Measurements from ENCODE around the gene POLR1H.

POLR1H gene

GRCh38 chr6:30087876-30088275 is 26.8 kb downstream of the POLR1H start:
- Histone ChIP-seq H3K27me3 (ENCODE audit: control insufficient read depth, insufficient read depth, low read length) (no peaks in the 10 kb centered on the region), H3K4me1 (ENCODE audit: control insufficient read depth, insufficient read depth, low read length) (no peaks in the 10 kb centered on the region), H3K4me3 (ENCODE audit: low read length) (no peak overlapping the region), H3K36me3 (ENCODE audit: control insufficient read depth, insufficient read depth, low read length) (no peaks in the 10 kb centered on the region), H3K27ac (ENCODE audit: low read depth, low read length) (no peak overlapping the region), H3K9ac (ENCODE audit: low read length) (no peak overlapping the region)

DNA sequence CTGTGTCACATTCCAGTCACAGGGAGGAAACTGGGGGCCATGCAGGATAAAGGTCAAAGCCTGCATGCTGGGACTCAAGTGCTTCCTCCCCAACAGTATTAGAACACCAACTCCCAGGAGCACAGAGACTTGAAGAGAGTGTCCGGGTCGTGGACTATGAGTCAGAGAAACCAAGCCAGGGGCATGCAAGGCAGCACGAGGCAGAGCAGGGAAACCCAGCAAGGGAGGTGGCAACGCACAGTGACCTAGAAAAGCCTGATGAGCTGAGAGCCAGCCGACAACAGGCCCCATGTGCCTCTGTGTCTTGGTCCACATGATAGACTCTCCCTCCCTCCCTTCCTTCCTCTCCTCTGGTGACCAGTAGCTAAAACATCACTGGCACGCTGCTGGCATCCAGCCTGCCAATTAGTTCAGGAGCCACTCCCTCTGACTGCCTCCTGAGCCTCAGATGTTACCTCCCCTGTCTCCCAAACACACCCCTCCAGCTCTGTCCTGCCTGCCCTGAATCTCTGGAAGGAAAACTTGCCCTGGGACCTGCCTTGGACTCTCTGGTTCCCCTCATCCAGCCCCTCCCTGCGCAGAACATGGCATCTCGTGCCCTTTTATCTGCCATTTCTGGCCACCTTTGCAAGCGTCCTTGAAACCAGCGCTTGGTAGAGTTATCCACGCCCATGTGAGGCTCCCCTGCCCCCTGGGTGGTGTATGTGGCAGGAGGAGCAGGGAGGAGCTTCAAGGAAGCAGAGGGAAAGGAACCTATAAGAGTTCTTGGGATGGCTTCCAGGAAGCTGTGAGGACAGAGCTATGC is 30.7 kb downstream of the POLR1H start:
- Histone ChIP-seq H3K36me3 (ENCODE audit: control insufficient read depth, insufficient read depth, low read length) (no peaks in the 10 kb centered on the region), H3K4me3 (ENCODE audit: low read length) (no peak overlapping the region), H3K27me3 (ENCODE audit: control insufficient read depth, insufficient read depth, low read length) (peaks cover 2% of the 10 kb centered on the region), H3K27ac (ENCODE audit: low read depth, low read length) (no peak overlapping the region), H3K9ac (ENCODE audit: low read length) (no peak overlapping the region), H3K4me1 (ENCODE audit: control insufficient read depth, insufficient read depth, low read length) (no peaks in the 10 kb centered on the region)

GRCh38 chr6:30092852-30093543 is 31.9 kb downstream of the POLR1H start:
- Histone ChIP-seq H3K27me3 (ENCODE audit: control insufficient read depth, insufficient read depth, low read length) (peaks cover 2% of the 10 kb centered on the region), H3K36me3 (ENCODE audit: control insufficient read depth, insufficient read depth, low read length) (no peaks in the 10 kb centered on the region), H3K4me1 (ENCODE audit: control insufficient read depth, insufficient read depth, low read length) (no peaks in the 10 kb centered on the region), H3K4me3 (ENCODE audit: low read length) (no peak overlapping the region), H3K9ac (ENCODE audit: low read length) (no peak overlapping the region), H3K27ac (ENCODE audit: low read depth, low read length) (no peak overlapping the region)

DNA sequence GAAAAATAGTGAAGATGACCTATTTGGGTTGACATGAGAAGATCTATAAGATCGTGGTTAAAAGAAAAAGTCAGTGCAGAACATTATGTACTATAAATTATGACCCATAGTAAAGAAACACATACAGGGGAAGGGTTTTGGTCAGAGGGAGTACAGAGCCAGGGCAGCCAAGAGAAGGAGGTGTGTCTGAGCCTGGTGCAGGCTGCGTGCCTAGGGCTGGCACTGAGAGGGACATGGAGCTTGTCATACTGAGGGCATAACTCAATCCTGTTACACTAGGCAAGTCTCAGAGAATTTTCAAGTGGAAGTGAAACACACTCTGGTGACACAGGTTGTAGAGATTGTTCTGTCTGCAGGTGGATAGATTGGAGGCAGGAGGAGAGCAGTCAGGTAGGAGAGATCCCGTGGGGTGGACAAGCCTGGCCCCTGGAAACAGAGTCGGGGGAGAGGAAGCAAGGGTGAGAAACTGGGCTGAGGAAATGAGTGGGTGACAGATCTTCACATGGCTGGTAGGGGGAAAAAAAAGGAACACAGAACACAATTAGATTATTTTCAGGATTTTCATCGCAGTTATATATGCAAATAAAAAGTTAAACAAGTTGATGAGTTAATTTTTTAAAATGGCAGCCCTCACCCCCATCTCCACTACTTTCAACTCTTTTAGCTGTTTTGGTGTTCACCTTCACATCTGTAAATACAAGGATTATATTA is 33.0 kb downstream of the POLR1H start:
- H3K9ac ChIP-seq (ENCODE audit: low read length): no peak overlapping the region
- no peak overlapping the region for H3K4me3 ChIP-seq (ENCODE audit: low read length)
- H3K27me3 ChIP-seq (ENCODE audit: control insufficient read depth, insufficient read depth, low read length): peaks cover 2% of the 10 kb centered on the region
- H3K36me3 ChIP-seq (ENCODE audit: control insufficient read depth, insufficient read depth, low read length): no peaks in the 10 kb centered on the region
- no peaks in the 10 kb centered on the region for H3K4me1 ChIP-seq (ENCODE audit: control insufficient read depth, insufficient read depth, low read length)
- H3K27ac ChIP-seq (ENCODE audit: low read depth, low read length): no peak overlapping the region

- no peak overlapping the region for H3K9ac ChIP-seq (ENCODE audit: low read length)
- H3K27me3 ChIP-seq (ENCODE audit: control insufficient read depth, insufficient read depth, low read length): peaks cover 11% of the 10 kb centered on the region
Observed at GRCh38 chr6:30096829-30097228, 35.8 kb downstream of the POLR1H start.

GRCh38 chr6:30097902-30098768 is 37.1 kb downstream of the POLR1H start:
- Histone ChIP-seq H3K9ac (ENCODE audit: low read length) (no peak overlapping the region), H3K27me3 (ENCODE audit: control insufficient read depth, insufficient read depth, low read length) (peaks cover 11% of the 10 kb centered on the region)

More at GRCh38 chr6:30096829-30097228, 35.8 kb downstream of the POLR1H start:
- Histone ChIP-seq H3K4me1 (ENCODE audit: control insufficient read depth, insufficient read depth, low read length) (peaks cover 7% of the 10 kb centered on the region), H3K36me3 (ENCODE audit: control insufficient read depth, insufficient read depth, low read length) (no peaks in the 10 kb centered on the region), H3K27ac (ENCODE audit: low read depth, low read length) (no peak overlapping the region), H3K4me3 (ENCODE audit: low read length) (no peak overlapping the region)

DNA sequence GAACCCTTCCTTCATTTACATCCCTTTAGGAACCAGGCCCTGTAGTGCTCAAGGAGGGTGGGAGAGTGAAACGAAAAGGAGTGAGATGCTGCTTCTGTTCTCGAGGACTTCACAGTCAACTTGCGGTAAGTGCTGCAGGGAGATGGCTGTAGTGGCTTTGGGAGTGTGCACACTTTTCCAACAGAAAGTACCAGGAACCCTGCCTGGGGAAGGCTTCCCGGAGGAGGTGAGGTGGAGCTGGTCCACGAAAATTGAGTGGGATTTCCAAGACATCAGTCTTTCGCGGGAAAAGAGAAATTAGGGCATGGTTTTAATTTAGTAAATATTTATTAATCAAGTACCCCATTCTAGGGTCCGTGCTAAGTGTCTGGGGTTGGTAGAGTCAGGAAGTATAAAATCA is 39.1 kb downstream of the POLR1H start:
- peaks cover 7% of the 10 kb centered on the region for H3K4me1 ChIP-seq (ENCODE audit: control insufficient read depth, insufficient read depth, low read length)
- no peaks in the 10 kb centered on the region for H3K36me3 ChIP-seq (ENCODE audit: control insufficient read depth, insufficient read depth, low read length)
- H3K27me3 ChIP-seq (ENCODE audit: control insufficient read depth, insufficient read depth, low read length): peaks cover 9% of the 10 kb centered on the region
- no peak overlapping the region for H3K27ac ChIP-seq (ENCODE audit: low read depth, low read length)
- H3K9ac ChIP-seq (ENCODE audit: low read length): no peak overlapping the region
- no peak overlapping the region for H3K4me3 ChIP-seq (ENCODE audit: low read length)

More at GRCh38 chr6:30097902-30098768, 37.1 kb downstream of the POLR1H start:
- H3K4me1 ChIP-seq (ENCODE audit: control insufficient read depth, insufficient read depth, low read length): peaks cover 7% of the 10 kb centered on the region
- no peak overlapping the region for H3K27ac ChIP-seq (ENCODE audit: low read depth, low read length)
- H3K4me3 ChIP-seq (ENCODE audit: low read length): no peak overlapping the region
- no peaks in the 10 kb centered on the region for H3K36me3 ChIP-seq (ENCODE audit: control insufficient read depth, insufficient read depth, low read length)

DNA sequence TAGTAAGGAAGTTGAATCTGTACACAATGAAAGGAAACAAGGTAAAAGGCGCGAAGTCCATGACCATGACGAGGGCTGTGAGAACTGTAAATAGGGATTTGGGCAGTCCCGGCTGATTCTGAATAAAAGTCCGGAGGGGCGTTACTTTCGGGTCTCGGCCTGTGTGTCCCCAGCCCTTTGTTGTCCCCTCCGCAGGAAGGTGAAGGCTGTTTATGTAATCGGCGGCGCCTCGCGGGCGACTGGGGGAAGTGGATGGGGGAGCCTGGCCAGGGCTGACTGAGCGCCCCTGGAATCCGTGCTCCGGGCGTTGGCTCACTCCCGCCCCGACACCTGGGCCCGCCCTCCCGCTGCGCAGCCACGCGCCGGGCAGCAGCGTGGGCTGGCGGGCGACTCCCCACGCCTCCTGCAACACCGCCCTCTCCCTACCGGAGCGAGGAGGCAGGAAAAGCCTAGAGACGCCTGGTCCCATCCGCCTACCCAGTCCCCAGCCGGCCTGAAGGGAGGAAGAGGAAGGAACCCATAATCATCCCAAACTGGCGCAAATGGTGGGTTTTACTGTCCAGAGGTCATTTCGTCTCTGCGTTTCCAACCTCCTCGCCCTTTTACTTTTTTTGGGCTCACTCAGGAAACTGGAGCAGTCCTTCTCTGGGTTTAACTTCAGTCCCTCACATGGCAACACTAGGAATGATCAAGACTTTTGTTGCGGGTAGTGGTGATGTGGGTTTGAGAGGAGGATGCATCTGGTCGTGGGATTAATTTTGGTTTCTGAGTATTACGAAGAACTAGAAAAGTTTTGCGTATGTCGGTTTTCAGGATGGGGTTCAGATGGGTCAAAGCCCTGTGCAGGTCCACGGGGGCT is 39.7 kb downstream of the POLR1H start:
- H3K27ac ChIP-seq (ENCODE audit: low read depth, low read length): no peak overlapping the region
- peak overlapping the region; percentile 65 for H3K4me3 ChIP-seq (ENCODE audit: low read length)
- H3K4me1 ChIP-seq (ENCODE audit: control insufficient read depth, insufficient read depth, low read length): peaks cover 7% of the 10 kb centered on the region
- H3K36me3 ChIP-seq (ENCODE audit: control insufficient read depth, insufficient read depth, low read length): no peaks in the 10 kb centered on the region
- peak overlapping the region; percentile 6 for H3K9ac ChIP-seq (ENCODE audit: low read length)
- H3K27me3 ChIP-seq (ENCODE audit: control insufficient read depth, insufficient read depth, low read length): peaks cover 9% of the 10 kb centered on the region

- Histone ChIP-seq H3K27ac (ENCODE audit: low read depth, low read length) (peak overlapping the region; percentile 37), H3K36me3 (ENCODE audit: control insufficient read depth, insufficient read depth, low read length) (no peaks in the 10 kb centered on the region), H3K9ac (ENCODE audit: low read length) (peak overlapping the region; percentile 21), H3K4me1 (ENCODE audit: control insufficient read depth, insufficient read depth, low read length) (peaks cover 7% of the 10 kb centered on the region), H3K27me3 (ENCODE audit: control insufficient read depth, insufficient read depth, low read length) (peaks cover 11% of the 10 kb centered on the region), H3K4me3 (ENCODE audit: low read length) (peak overlapping the region; percentile 65)
Observed at GRCh38 chr6:30101444-30102413, 40.7 kb downstream of the POLR1H start.

DNA sequence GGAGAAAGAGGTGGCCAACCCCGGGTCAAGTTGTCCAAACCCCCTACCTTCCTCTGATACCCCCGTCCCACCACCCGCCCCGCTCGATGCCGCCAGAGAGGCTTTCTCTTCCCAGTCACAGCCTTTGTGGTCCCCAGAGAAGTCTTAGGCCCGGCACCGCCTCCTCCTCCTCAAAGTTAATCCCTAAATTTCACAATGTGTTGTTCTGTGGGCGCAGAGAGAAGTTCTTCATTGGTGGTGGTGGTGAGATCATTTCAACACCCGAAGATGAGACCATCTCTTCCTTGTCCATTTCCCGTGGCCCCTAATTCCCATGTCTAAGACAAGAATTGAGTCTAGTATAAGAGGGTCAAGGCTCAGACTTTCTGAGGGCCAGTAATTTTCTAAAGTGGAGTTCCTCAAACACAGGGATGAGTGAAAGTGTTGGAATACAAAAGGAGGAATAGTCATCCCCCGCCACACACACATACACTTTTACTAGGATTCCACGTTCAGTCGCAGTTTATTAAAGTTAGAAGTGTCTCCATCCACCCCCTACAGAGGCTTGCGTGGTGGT is 41.4 kb downstream of the POLR1H start:
- Histone ChIP-seq H3K4me1 (ENCODE audit: control insufficient read depth, insufficient read depth, low read length) (peaks cover 7% of the 10 kb centered on the region), H3K27ac (ENCODE audit: low read depth, low read length) (peak overlapping the region; percentile 50), H3K4me3 (ENCODE audit: low read length) (peak overlapping the region; percentile 65), H3K27me3 (ENCODE audit: control insufficient read depth, insufficient read depth, low read length) (peaks cover 11% of the 10 kb centered on the region), H3K9ac (ENCODE audit: low read length) (no peak overlapping the region), H3K36me3 (ENCODE audit: control insufficient read depth, insufficient read depth, low read length) (no peaks in the 10 kb centered on the region)
